ENCODE data around the gene GNPAT.

GNPAT gene

GRCh38 chr1:231272880-231273279 lies 31.9 kb downstream of the GNPAT start:
- no peak for TF ChIP-seq CTCF (IDR thresholded peaks at IDR 0.05; ENCODE audit: low read length)
- no peak for TF ChIP-seq EZH2 (IDR thresholded peaks at IDR 0.05; ENCODE audit: borderline replicate concordance, low read length)
- Histone ChIP-seq H3K9me2 (ENCODE audit: low read depth, low read length) (no peaks in the 10 kb centered on the region), H3K4me1 (ENCODE audit: insufficient read depth, low read length, severe bottlenecking) (no peaks in the 10 kb centered on the region), H3K9ac (ENCODE audit: low read length) (no peak overlapping the region), H3K27ac (ENCODE audit: low read depth, low read length, poor library complexity, severe bottlenecking) (no peak overlapping the region), H3K4me2 (ENCODE audit: low read length) (no peak overlapping the region), H3K27me3 (ENCODE audit: insufficient read depth, low read length) (no peaks in the 10 kb centered on the region), H4K20me1 (ENCODE audit: insufficient read depth, low read length) (no peaks in the 10 kb centered on the region), H3K9me3 (ENCODE audit: low read length) (no peaks in the 10 kb centered on the region), H3F3A (ENCODE audit: insufficient read depth, low read length) (no peaks in the 10 kb centered on the region), H3K79me2 (ENCODE audit: insufficient read depth, low read length) (no peaks in the 10 kb centered on the region), H3K36me3 (ENCODE audit: insufficient read depth, low read length) (peaks cover 76% of the 10 kb centered on the region), H2AFZ (ENCODE audit: low read length) (no peak overlapping the region), H3K4me3 (ENCODE audit: low read depth, low read length, poor library complexity, severe bottlenecking) (no peak overlapping the region)

GRCh38 chr1:231274119-231274825 lies 33.3 kb downstream of the GNPAT start:
- TF ChIP-seq EZH2 (IDR thresholded peaks at IDR 0.05; ENCODE audit: borderline replicate concordance, low read length) (no peak), CTCF (IDR thresholded peaks at IDR 0.05; ENCODE audit: low read length) (no peak)
- no peaks in the 10 kb centered on the region for H3K27me3 ChIP-seq (ENCODE audit: insufficient read depth, low read length)
- no peaks in the 10 kb centered on the region for H3K9me3 ChIP-seq (ENCODE audit: low read length)
- H2AFZ ChIP-seq (ENCODE audit: low read length), result no peak overlapping the region
- no peaks in the 10 kb centered on the region for H3K9me2 ChIP-seq (ENCODE audit: low read depth, low read length)
- H3F3A ChIP-seq (ENCODE audit: insufficient read depth, low read length), result no peaks in the 10 kb centered on the region
- H3K79me2 ChIP-seq (ENCODE audit: insufficient read depth, low read length), result no peaks in the 10 kb centered on the region
- no peak overlapping the region for H3K4me2 ChIP-seq (ENCODE audit: low read length)
- H3K4me1 ChIP-seq (ENCODE audit: insufficient read depth, low read length, severe bottlenecking), result no peaks in the 10 kb centered on the region
- H3K9ac ChIP-seq (ENCODE audit: low read length), result no peak overlapping the region
- H3K4me3 ChIP-seq (ENCODE audit: low read depth, low read length, poor library complexity, severe bottlenecking), result no peak overlapping the region
- no peaks in the 10 kb centered on the region for H4K20me1 ChIP-seq (ENCODE audit: insufficient read depth, low read length)
- peaks cover 68% of the 10 kb centered on the region for H3K36me3 ChIP-seq (ENCODE audit: insufficient read depth, low read length)
- H3K27ac ChIP-seq (ENCODE audit: low read depth, low read length, poor library complexity, severe bottlenecking), result no peak overlapping the region

- H3K79me2 ChIP-seq (ENCODE audit: insufficient read depth, low read length), result no peaks in the 10 kb centered on the region
- H3K36me3 ChIP-seq (ENCODE audit: insufficient read depth, low read length), result peaks cover 39% of the 10 kb centered on the region
- no peak overlapping the region for H2AFZ ChIP-seq (ENCODE audit: low read length)
Measured at GRCh38 chr1:231278100-231278790, 37.2 kb downstream of the GNPAT start.

More at GRCh38 chr1:231278100-231278790, 37.2 kb downstream of the GNPAT start:
- Histone ChIP-seq H3K9ac (ENCODE audit: low read length) (no peak overlapping the region), H3K4me1 (ENCODE audit: insufficient read depth, low read length, severe bottlenecking) (no peaks in the 10 kb centered on the region), H3K4me3 (ENCODE audit: low read depth, low read length, poor library complexity, severe bottlenecking) (no peak overlapping the region), H3K9me2 (ENCODE audit: low read depth, low read length) (no peaks in the 10 kb centered on the region), H3K27me3 (ENCODE audit: insufficient read depth, low read length) (no peaks in the 10 kb centered on the region), H3K4me2 (ENCODE audit: low read length) (no peak overlapping the region), H3F3A (ENCODE audit: insufficient read depth, low read length) (no peaks in the 10 kb centered on the region), H4K20me1 (ENCODE audit: insufficient read depth, low read length) (no peaks in the 10 kb centered on the region), H3K27ac (ENCODE audit: low read depth, low read length, poor library complexity, severe bottlenecking) (no peak overlapping the region), H3K9me3 (ENCODE audit: low read length) (no peaks in the 10 kb centered on the region)
- TF ChIP-seq CTCF (IDR thresholded peaks at IDR 0.05; ENCODE audit: low read length) (no peak), EZH2 (IDR thresholded peaks at IDR 0.05; ENCODE audit: borderline replicate concordance, low read length) (no peak)
